HCT116 (cell line): Measurements from ENCODE around the gene TGOLN2. TPM values are rescaled to one million over a fixed set of nuclear protein-coding genes. Genes with fewer than 3 reads are reported as not detected.

Experiments
- ATAC-seq: fragments of 200-7000 bp; cut with Tn5 transposase; 2 replicates; pipeline ENCODE4 v1.9.1; 2020; ENCODE audit warnings: mild to moderate bottlenecking, moderate library complexity
- BruUV-seq: library from RNA; stranded (reverse); fragments of 400-500 nt; replicated peaks from 2 replicates; lab custom pipeline; 2021; lab: Mats Ljungman, UMichigan
- CTCF ChIA-PET: fragments of 300-600 bp; sonication (Branson Sonifier 250); formaldehyde crosslinking; loops from one replicate; lab custom pipeline; 2021; ENCODE audit warnings: antibody characterized with exemption; lab: Charles Lee
- POLR2A ChIA-PET: fragments of 300-600, 350-600 bp; sonication (Branson Sonifier 250); formaldehyde crosslinking; loops from one replicate; lab custom pipeline; 2021; ENCODE audit warnings: antibody characterized with exemption; lab: Charles Lee
- RAD21 ChIA-PET, 2 experiments: fragments of 300-600 bp; sonication (Branson Sonifier 250); formaldehyde crosslinking; loops; one replicate each; lab custom pipeline; 2023; ENCODE audit warnings: low total read pairs in 2 of 2; ENCODE audit not compliant: uncharacterized antibody in 2 of 2, unreplicated experiment in 2 of 2, low non-redundant PET in 1 of 2; lab: Charles Lee
- DNase-seq: peaks from one replicate; pipeline ENCODE4 v3.0.0-alpha.2; 2010; ENCODE audit warnings: low read depth, low spot score
- H2AFZ ChIP-seq: fragments of 200-600 bp; shearing (Covaris generic), sonication (generic); 2 replicates; pipeline ENCODE4 v1.6.1; 2017; ENCODE audit warnings: low read depth, mixed run types, mixed read lengths, antibody characterized with exemption, low read length; ENCODE audit not compliant: poor library complexity, severe bottlenecking
- H3K27ac ChIP-seq: 2 replicates; pipeline ENCODE4 v1.5.1; 2012; ENCODE audit warnings: low read depth, low read length
- H3K27me3 ChIP-seq: fragments of 200-600 bp; sonication (generic); 2 replicates; pipeline ENCODE4 v1.6.1; 2016; ENCODE audit warnings: mixed run types, low read length, mixed read lengths; ENCODE audit not compliant: insufficient read depth
- H3K36me3 ChIP-seq, 2 experiments: fragments of 200-500 bp in 1 of 2; fragments of 200-600 bp in 1 of 2; sonication (Bioruptor generic) in 1 of 2; sonication (generic) in 1 of 2; 2 replicates each; pipeline versions ENCODE4 v1.5.1 to v1.6.1; 2014 to 2016; ENCODE audit warnings: low read length in 2 of 2, inconsistent platforms in 1 of 2, mixed read lengths in 1 of 2, mixed run types in 1 of 2; ENCODE audit not compliant: insufficient read depth in 2 of 2, control insufficient read depth in 1 of 2
- H3K4me1 ChIP-seq, 2 experiments: fragments of 200-600 bp in 1 of 2; sonication (generic) in 1 of 2; 2 replicates each; pipeline versions ENCODE4 v1.5.1 to v1.6.1; 2012 to 2017; ENCODE audit warnings: low read length in 2 of 2, inconsistent platforms in 1 of 2, mild to moderate bottlenecking in 1 of 2, mixed read lengths in 1 of 2, mixed run types in 1 of 2, moderate library complexity in 1 of 2; ENCODE audit not compliant: insufficient read depth in 2 of 2, control insufficient read depth in 1 of 2
- H3K4me2 ChIP-seq: fragments of 200-600 bp; sonication (generic); 2 replicates; pipeline ENCODE4 v1.6.1; 2017; ENCODE audit warnings: mixed run types, low read length, mixed read lengths
- H3K4me3 ChIP-seq, 2 experiments: fragments of 200-600 bp in 1 of 2; sonication (generic) in 1 of 2; replicated peaks in 1 of 2; 2 replicates each; pipeline ENCODE4 v1.5.1; 2011 to 2016; ENCODE audit warnings: low read length in 2 of 2, control low read depth in 1 of 2, low read depth in 1 of 2, mild to moderate bottlenecking in 1 of 2, mixed read lengths in 1 of 2, mixed run types in 1 of 2
- H3K79me2 ChIP-seq: fragments of 200-600 bp; sonication (generic); 2 replicates; pipeline ENCODE4 v1.6.1; 2017; ENCODE audit warnings: mild to moderate bottlenecking, mixed run types, low read length, moderate library complexity, mixed read lengths; ENCODE audit not compliant: insufficient read depth
- H3K9ac ChIP-seq: fragments of 200-600 bp; sonication (generic); 2 replicates; pipeline ENCODE4 v1.6.1; 2016; ENCODE audit warnings: low read length, mixed read lengths
- H3K9me2 ChIP-seq: fragments of 200-600 bp; sonication (generic), shearing (Covaris generic); 2 replicates; pipeline ENCODE4 v1.6.1; 2017; ENCODE audit warnings: mixed run types, mild to moderate bottlenecking, moderate library complexity; ENCODE audit not compliant: insufficient read depth
- H3K9me3 ChIP-seq, 2 experiments: fragments of 200-500 bp in 1 of 2; fragments of 200-600 bp in 1 of 2; sonication (Bioruptor generic) in 1 of 2; sonication (generic) in 1 of 2; 2 replicates each; pipeline ENCODE4 v1.6.1; 2014 to 2017; ENCODE audit warnings: low read length in 2 of 2, mixed read lengths in 2 of 2, inconsistent platforms in 1 of 2, low read depth in 1 of 2, mild to moderate bottlenecking in 1 of 2, mixed run types in 1 of 2, moderate library complexity in 1 of 2; ENCODE audit not compliant: control insufficient read depth in 1 of 2, insufficient read depth in 1 of 2
- H4K20me1 ChIP-seq: fragments of 200-600 bp; sonication (generic), shearing (Covaris generic); 2 replicates; pipeline ENCODE4 v1.6.1; 2017; ENCODE audit warnings: mixed run types, mild to moderate bottlenecking, moderate library complexity; ENCODE audit not compliant: insufficient read depth
- CBX3 ChIP-seq: IDR thresholded peaks from 2 replicates; pipeline ENCODE4 v1.6.1; 2012; ENCODE audit warnings: low read depth
- CEBPB ChIP-seq: IDR thresholded peaks from 2 replicates; pipeline ENCODE4 v1.6.1; 2012; ENCODE audit warnings: low read depth
- CTCF ChIP-seq, 3 experiments: fragments of 200-600 bp in 1 of 3; sonication (generic) in 1 of 3; IDR thresholded peaks in 2 of 3; conservative IDR thresholded peaks in 1 of 3; 2 replicates each; pipeline ENCODE4 v1.5.1; 2012 to 2017; ENCODE audit warnings: low read depth in 2 of 3, low read length in 2 of 3, antibody characterized with exemption in 1 of 3, borderline replicate concordance in 1 of 3, control low read depth in 1 of 3, mild to moderate bottlenecking in 1 of 3, mixed read lengths in 1 of 3, mixed run types in 1 of 3, moderate library complexity in 1 of 3; ENCODE audit not compliant: insufficient read depth in 1 of 3
- ELF1 ChIP-seq: IDR thresholded peaks from 2 replicates; pipeline ENCODE4 v1.6.1; 2012; ENCODE audit warnings: low read depth, borderline replicate concordance
- EZH2 ChIP-seq: fragments of 200-600 bp; sonication (generic); IDR thresholded peaks from 2 replicates; pipeline ENCODE4 v1.6.1; 2017; ENCODE audit warnings: antibody characterized with exemption, mixed run types
- EZH2phosphoT487 ChIP-seq: fragments of 200-600 bp; IDR thresholded peaks from 2 replicates; pipeline ENCODE4 v1.6.1; 2018; ENCODE audit warnings: antibody characterized with exemption, borderline replicate concordance
- FOSL1 ChIP-seq: IDR thresholded peaks from 2 replicates; pipeline ENCODE4 v1.6.1; 2012; ENCODE audit warnings: low read depth
- JUND ChIP-seq: IDR thresholded peaks from 2 replicates; pipeline ENCODE4 v1.6.1; 2012
- MAX ChIP-seq: IDR thresholded peaks from 2 replicates; pipeline ENCODE4 v1.6.1; 2012
- POLR2A ChIP-seq: IDR thresholded peaks from 2 replicates; pipeline ENCODE4 v1.7.0; 2011; ENCODE audit warnings: borderline replicate concordance; ENCODE audit not compliant: insufficient read depth, insufficient read length; ENCODE audit errors: extremely low read depth
- POLR2AphosphoS5 ChIP-seq: IDR thresholded peaks from 2 replicates; pipeline ENCODE4 v1.6.1; 2011; ENCODE audit warnings: mild to moderate bottlenecking, low read depth, low read length, moderate library complexity
- RAD21 ChIP-seq: IDR thresholded peaks from 2 replicates; pipeline ENCODE4 v1.6.1; 2012; ENCODE audit warnings: low read depth, mild to moderate bottlenecking
- SIN3A ChIP-seq: IDR thresholded peaks from 2 replicates; pipeline ENCODE4 v1.6.1; 2012; ENCODE audit warnings: low read depth
- SRF ChIP-seq: IDR thresholded peaks from 2 replicates; pipeline ENCODE4 v1.6.1; 2012; ENCODE audit warnings: low read depth
- TCF7L2 ChIP-seq: IDR thresholded peaks from 2 replicates; pipeline ENCODE4 v1.7.0; 2011; ENCODE audit warnings: borderline replicate concordance, inconsistent platforms; ENCODE audit not compliant: insufficient read depth, insufficient read length; ENCODE audit errors: extremely low read depth
- YY1 ChIP-seq: IDR thresholded peaks from 2 replicates; pipeline ENCODE4 v1.6.1; 2011; ENCODE audit warnings: low read length, low read depth, moderate library complexity, mild to moderate bottlenecking; ENCODE audit not compliant: insufficient replicate concordance; ENCODE audit errors: extremely low read depth
- ZBTB33 ChIP-seq: IDR thresholded peaks from 2 replicates; pipeline ENCODE4 v1.6.1; 2011; ENCODE audit warnings: mild to moderate bottlenecking, low read length, moderate library complexity; ENCODE audit not compliant: insufficient replicate concordance; ENCODE audit errors: extremely low read depth
- ZFX ChIP-seq: fragments of 450-650 bp; IDR thresholded peaks from 2 replicates; pipeline ENCODE4 v1.6.1; 2017
- intact Hi-C: fragments of 100-400 bp; cut with micrococcal nuclease; formaldehyde crosslinking; loops from 2 replicates; pipeline ENCODE4 v1.10.0; 2022
- total RNA-seq: library from RNA; stranded (reverse); gene quantifications from one replicate; pipeline ENCODE4 v1.2.1, GENCODE V29; 2021; ENCODE audit not compliant: unreplicated experiment
- TF ChIP-seq, protein P1 (sequence below): IDR thresholded peaks from 2 replicates; pipeline ENCODE4 v1.6.1; 2012; ENCODE audit warnings: low read depth

TGOLN2 gene
- total RNA-seq, 1 experiment from 2014 or later = 43.2 TPM

DNA sequence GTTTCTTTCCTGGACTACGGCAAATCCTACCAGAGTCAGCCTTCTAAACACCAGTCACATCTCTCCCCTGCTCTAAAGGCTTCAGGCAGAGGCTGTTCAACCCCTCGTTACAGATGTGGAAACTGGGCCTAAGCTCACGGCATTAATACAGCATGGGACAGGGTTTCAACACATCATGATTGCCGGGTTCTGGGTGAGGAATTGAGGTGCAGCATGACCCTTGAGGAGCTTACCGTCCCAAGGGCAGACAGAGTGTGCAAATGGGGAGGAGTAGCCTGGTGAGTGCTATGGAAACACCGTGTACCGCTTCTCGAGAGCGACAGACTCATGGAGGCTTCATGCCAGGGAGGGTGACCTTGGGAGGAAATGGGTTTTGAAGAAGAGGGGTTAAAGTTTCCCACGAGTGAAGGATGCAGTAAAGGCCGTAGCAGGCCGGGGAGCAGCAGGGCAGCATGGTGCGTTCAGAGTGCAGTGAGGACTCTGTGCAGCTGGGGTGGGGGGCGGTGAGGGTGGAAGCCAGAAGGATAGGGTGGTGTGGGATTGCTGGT lies 51.1 kb downstream of the TGOLN2 start:
- CTCF ChIA-PET = interaction anchor here (2.6 kb wide), 1 partner anchor 10 kb away, joined by 10 read pairs; no protein-coding TSS in a partner anchor
- H3K27ac ChIP-seq = no peak overlapping the region
- no peak for TF ChIP-seq CEBPB
- no peak for TF ChIP-seq MAX
- no peak for TF ChIP-seq EZH2phosphoT487
- no peak for TF ChIP-seq ELF1
- no peak for TF ChIP-seq YY1
- no peak for TF ChIP-seq SIN3A
- TF ChIP-seq SRF = no peak
- no peak for TF ChIP-seq POLR2AphosphoS5
- TF ChIP-seq JUND = no peak
- TF ChIP-seq CBX3 = no peak
- no peak for TF ChIP-seq FOSL1
- TF ChIP-seq ZBTB33 = no peak
- no peak for TF ChIP-seq TCF7L2
- TF ChIP-seq POLR2A = no peak
- TF ChIP-seq, protein P1, sequence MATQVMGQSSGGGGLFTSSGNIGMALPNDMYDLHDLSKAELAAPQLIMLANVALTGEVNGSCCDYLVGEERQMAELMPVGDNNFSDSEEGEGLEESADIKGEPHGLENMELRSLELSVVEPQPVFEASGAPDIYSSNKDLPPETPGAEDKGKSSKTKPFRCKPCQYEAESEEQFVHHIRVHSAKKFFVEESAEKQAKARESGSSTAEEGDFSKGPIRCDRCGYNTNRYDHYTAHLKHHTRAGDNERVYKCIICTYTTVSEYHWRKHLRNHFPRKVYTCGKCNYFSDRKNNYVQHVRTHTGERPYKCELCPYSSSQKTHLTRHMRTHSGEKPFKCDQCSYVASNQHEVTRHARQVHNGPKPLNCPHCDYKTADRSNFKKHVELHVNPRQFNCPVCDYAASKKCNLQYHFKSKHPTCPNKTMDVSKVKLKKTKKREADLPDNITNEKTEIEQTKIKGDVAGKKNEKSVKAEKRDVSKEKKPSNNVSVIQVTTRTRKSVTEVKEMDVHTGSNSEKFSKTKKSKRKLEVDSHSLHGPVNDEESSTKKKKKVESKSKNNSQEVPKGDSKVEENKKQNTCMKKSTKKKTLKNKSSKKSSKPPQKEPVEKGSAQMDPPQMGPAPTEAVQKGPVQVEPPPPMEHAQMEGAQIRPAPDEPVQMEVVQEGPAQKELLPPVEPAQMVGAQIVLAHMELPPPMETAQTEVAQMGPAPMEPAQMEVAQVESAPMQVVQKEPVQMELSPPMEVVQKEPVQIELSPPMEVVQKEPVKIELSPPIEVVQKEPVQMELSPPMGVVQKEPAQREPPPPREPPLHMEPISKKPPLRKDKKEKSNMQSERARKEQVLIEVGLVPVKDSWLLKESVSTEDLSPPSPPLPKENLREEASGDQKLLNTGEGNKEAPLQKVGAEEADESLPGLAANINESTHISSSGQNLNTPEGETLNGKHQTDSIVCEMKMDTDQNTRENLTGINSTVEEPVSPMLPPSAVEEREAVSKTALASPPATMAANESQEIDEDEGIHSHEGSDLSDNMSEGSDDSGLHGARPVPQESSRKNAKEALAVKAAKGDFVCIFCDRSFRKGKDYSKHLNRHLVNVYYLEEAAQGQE = no peak
- TF ChIP-seq EZH2 = no peak
- TF ChIP-seq CTCF (IDR thresholded peaks at IDR 0.05 in 2 of 3, conservative IDR thresholded peaks at IDR 0.05 in 1 of 3; ENCODE audit: borderline replicate concordance in 1 of 3, insufficient read depth in 1 of 3, low read depth in 2 of 3, low read length in 2 of 3) = no peak
- TF ChIP-seq ZFX = no peak
- no peak for TF ChIP-seq RAD21
- TF ChIP-seq, all 23 proteins: peak for 0
- peaks cover 6 to 8% of the 10 kb centered on the region in 2 experiments for H3K4me1 ChIP-seq
- no peaks in the 10 kb centered on the region for H3K36me3 ChIP-seq
- no peak for ATAC-seq
- no peak overlapping the region for H3K9ac ChIP-seq
- H3K79me2 ChIP-seq = no peaks in the 10 kb centered on the region
- no peaks in the 10 kb centered on the region for H3K9me3 ChIP-seq
- ChIA-PET POLR2A (no interaction called here), RAD21 (no interaction called here)
- DNase-seq = no peak
- intact Hi-C loops = no loop called here
- H3K9me2 ChIP-seq = no peaks in the 10 kb centered on the region
- no peaks in the 10 kb centered on the region for H4K20me1 ChIP-seq
- H2AFZ ChIP-seq = no peak overlapping the region
- no peak overlapping the region for H3K4me2 ChIP-seq
- no TSS peak for BruUV-seq
- H3K27me3 ChIP-seq = no peaks in the 10 kb centered on the region; the same call in 1 of the 2 replicates
- no peak overlapping the region for H3K4me3 ChIP-seq
